ENCODE data around the gene CBFA2T3. TPM values are rescaled to one million over a fixed set of nuclear protein-coding genes. Genes with fewer than 3 reads are reported as not detected.

The CBFA2T3 gene
- total RNA-seq, 1 experiment from 2014 or later = not detected

DNA sequence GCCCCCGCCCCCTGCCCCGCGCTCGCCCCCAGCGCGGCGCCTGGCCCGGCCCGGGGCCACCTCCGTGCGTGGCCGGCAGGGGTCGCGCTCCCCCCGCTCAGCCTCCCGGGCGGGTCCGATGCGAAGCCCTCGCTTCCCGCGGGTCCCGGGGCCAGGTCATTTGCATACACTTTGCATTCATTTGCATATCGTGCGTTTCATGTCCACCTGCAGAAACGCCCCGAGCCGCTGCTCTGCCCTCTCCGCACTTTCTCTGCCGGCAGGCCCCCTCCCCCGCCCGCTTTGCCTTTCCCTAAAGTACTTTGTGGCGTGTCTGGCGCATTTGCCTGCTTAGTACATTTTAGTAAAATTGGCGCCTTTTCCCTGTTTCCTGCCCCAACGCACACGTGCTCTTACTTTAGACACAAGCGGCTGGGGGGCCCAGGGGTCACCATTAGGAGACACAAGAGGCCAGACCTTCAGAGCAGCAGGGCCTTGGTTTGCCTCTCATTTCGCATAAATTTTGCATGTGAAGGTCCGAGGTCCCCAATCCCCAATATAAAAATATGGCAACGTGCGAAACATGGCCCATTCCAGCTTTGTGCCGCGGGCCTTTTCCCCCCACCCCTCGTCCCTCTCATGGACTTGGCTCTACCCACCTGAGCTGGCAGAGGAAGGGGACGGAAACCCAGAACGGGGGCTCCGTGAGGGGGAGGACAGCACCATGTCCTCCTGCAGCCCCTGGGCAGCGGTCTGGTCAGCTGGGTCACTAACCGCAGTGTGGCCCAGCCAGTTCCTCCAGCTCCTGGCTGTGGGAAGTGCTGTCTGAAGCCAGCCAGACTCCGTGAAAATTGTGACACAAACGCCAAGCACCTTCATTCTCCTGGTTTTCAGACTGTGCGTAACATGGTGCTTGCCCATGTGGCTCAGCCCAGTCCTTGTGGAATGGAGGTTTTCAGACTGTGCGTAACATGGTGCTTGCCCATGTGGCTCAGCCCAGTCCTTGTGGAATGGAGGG lies 34.8 kb downstream of the CBFA2T3 start:
- DNase-seq (ENCODE audit: extremely low read depth, low read depth) = no peak

GRCh38 chr16:88940862-88941817 lies 35.9 kb downstream of the CBFA2T3 start:
- DNase-seq (ENCODE audit: extremely low read depth, low read depth) = no peak

GRCh38 chr16:88939972-88940861 lies 36.8 kb downstream of the CBFA2T3 start:
- DNase-seq (ENCODE audit: extremely low read depth, low read depth) = no peak

DNA sequence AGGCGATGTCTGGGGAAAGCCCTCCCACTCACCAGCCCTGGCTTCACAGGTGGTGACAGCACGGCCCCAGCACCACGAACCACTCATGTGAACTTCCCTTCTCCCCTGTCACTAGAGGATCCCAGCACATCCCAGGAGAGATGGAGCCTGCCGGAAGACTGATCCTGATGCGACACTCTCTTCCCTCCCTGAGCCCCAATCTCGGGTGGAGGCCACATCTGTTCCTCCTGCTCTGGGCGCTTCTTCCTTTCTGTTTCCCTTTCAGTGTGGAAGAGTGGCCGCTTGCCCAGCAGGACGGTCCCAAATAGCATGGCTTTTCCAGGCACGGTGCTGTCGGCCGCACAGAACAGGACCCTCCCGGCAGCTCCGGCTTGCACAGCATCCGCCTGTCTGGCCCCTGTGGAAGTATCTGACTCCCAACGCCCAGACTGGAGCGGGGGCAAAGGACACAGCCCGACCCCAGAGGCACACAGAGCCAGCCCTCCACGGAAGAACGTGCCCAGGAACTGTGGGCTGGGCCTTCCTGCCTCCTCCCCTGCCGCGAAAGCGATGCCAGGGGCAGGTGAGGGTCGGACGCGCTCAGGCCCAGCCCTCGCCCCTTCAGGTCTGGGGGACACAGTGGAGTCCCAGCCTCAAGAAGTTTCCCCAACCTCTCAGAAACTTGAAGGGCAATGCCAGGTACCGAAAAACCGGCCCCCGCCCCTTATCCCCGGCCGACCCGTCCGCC lies 37.6 kb downstream of the CBFA2T3 start:
- no peak for DNase-seq (ENCODE audit: extremely low read depth, low read depth)

DNA sequence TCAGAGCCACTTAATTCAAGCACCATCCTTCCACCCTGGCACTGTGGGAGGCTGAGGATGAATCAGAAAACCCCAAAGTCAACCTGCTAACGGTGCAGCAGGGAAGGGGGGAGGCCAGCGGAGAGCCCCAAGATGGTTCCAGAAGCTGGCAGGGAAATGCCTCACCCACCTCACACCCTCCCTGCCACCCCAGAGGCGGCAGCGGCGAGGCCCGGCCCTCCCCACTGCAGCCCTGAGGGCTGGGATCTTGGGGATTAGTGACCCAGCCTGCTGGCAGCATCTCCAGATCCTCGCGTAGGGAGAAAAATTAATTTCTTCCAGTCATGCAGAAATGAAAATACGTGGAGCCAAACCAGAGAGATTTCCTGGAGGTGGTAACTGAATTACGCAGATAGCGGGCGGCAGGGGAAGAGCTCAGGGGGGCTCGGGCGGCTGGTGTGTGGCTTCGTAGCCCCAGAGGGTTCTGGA lies 38.2 kb downstream of the CBFA2T3 start:
- no peak for DNase-seq (ENCODE audit: extremely low read depth, low read depth)

- DNase-seq (ENCODE audit: extremely low read depth, low read depth) = no peak
These were observed 38.8 kb downstream of the CBFA2T3 start for GRCh38 chr16:88938119-88938776.

DNA sequence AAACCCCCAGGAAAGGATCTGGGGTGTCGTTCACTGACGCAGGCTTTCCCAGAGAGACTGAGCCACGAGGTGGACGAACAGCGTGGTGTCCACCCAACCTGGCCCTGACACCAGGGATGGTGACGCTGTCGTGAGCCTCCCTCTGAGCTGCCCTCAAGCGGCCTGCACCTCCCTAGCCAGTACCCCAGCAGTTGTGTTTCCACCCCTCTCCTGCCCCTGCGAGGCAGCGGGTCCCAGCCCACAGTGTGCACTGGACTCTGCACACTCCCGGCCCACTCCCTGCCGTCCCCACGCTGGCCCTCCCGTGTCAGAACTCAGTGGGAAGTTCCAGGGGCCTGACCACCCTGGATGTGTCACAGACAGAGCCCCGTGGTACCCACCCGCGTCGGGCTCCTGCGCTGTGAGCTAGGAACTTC lies 39.8 kb downstream of the CBFA2T3 start:
- no peak for DNase-seq (ENCODE audit: extremely low read depth, low read depth)

DNA sequence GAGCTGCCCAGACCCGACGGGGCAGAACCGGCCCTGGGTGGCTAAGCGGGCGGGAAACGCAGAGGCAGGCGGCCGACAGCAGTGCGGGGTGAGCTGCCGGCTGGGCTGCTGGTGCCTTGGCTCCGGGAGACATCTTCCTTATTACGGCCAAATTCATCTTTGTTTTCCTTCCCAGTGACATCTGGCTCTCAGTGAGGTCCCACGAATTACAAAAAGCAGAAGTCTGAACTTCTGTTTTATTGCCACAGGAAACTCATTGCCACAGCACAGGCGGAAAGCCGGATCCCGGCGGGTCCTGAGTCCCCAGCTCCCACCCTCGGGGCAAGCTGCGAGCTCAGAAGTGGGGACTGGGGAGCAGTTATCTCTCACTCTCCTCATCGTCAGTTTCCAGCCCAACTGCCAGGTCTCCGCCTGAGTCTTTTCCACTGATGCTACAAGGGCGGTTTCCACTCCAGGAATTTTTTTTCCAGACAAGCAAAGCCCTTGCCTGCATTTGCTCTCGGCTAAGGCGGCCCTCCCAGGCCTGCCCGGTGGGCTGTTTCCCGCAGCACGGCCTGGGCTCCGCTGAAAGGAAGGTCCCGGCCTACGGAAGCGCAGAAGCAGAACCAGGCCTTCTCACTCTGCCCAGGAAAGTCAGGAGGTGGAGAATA lies 40.3 kb downstream of the CBFA2T3 start:
- DNase-seq (ENCODE audit: extremely low read depth, low read depth) = no peak

DNA sequence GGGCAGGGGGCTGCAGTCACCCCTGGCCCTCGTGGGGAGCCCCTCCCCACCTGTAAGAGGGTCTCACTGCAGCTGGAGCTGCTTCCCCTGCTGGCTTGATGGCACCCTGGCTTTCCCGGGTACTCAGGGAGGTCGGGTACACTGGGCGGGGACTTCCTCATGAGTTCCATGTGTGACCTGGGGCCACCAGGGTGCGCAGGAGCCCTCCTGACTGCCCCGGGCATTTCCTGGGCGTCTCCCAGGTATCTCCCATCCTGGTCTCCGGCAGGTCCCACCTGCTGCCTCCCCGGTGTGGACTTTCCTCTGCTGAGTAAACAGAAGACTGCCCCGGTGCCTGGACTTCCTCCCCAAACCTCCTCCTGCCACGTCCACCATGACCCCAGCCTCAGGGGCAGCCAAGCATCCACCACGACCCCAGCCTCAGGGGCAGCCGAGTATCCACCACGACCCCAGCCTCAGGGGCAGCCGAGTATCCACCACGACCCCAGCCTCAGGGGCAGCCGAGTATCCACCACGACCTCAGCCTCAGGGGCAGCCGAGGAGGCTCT lies 40.9 kb downstream of the CBFA2T3 start:
- DNase-seq (ENCODE audit: extremely low read depth, low read depth) = no peak

DNA sequence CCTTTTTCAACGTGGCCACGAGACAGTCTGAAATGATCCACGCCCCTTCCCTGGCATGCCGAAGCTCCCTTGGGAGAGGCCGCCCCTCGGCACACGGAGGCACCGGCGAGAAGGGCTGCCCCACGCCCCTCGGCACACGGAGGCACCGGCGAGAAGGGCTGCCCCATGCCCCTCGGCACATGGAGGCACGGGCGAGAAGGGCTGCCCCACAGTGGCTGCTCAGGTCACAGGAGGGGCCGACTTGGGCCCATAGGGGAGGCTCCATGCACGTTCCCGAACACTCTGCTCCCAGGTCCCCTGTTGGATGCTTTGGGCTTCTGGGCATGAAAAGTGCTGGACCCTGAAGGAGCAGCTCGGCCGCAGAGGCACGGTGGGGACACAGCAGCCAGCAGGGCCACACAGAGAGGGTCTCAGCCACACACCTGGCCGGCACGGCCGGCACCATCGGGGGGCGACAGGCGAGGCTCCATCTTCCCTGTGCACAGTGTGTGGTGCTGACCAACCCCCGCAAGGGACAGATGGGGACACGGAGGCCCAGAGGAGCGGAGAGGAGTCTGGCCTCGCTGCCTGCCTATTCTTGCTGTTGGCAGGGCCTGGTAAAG lies 42.8 kb downstream of the CBFA2T3 start:
- DNase-seq (ENCODE audit: extremely low read depth, low read depth) = no peak

GRCh38 chr16:88932929-88933328 lies 44.1 kb downstream of the CBFA2T3 start:
- no peak for DNase-seq (ENCODE audit: extremely low read depth, low read depth)

- no peak for DNase-seq (ENCODE audit: extremely low read depth, low read depth)
These were observed 45.1 kb downstream of the CBFA2T3 start for GRCh38 chr16:88931936-88932335.

- DNase-seq (ENCODE audit: extremely low read depth, low read depth) = no peak
These were observed 45.6 kb downstream of the CBFA2T3 start for GRCh38 chr16:88931373-88931900.

DNA sequence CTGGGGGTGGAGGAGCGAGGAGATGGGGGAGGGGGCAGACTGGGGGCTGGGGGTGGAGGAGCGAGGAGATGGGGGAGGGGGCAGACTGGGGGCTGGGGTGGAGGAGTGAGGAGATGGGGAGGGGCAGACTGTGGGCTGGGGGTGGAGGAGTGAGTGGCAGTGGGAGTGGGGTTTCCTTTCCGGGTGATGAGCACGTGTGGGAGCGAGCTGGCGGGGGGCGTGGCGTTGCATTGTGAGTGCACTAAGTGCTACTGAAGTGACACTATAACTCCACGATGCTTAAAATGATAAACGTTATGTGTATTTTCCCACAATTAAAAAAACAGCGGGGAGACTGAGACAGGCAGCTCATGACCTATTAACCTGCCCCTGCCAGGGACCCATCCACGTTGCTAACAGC lies 46.3 kb downstream of the CBFA2T3 start:
- DNase-seq (ENCODE audit: extremely low read depth, low read depth) = no peak

DNA sequence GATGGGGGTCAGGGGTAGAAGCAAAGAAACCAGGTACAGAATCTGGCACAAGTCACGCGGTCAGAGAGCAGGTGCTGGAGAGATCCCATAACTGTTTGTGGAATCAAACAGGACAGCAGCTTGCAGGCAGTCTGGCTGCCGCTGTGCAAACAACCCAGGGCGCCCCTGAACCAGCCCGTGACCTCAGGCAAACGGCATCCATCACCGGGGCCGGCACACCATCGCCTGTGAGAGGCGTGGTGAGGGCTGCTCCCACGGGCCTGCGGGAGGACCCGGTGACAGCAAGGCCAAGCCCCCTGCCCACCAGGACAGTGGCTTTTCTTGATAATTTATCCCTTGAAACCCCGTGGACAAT lies 47.9 kb downstream of the CBFA2T3 start:
- no peak for DNase-seq (ENCODE audit: extremely low read depth, low read depth)

- no peak for DNase-seq (ENCODE audit: extremely low read depth, low read depth)
These were observed 48.5 kb downstream of the CBFA2T3 start for GRCh38 chr16:88928405-88929090.

DNA sequence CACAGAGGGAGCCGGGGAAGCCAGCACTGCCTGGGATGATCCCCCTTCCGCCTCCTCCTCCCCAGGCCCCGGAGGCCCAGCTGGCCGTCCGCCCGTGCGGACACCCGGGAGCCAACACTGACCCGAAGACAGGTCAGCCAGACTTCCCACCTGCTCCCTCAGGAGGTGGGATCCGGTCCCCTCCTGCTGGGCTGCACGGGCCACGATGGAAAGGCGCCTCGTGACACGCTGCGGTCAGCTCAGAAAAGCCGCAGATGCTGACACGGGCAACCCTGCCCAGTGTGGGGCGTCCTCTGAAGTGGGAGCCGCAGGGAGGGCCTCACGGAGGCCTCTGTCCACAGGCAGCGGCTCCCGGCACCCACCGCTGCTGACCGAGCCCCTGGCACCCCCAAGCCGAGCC lies 49.3 kb downstream of the CBFA2T3 start:
- no peak for DNase-seq (ENCODE audit: extremely low read depth, low read depth)
